ENCODE data around the gene DAB2.

The DAB2 gene

DNA sequence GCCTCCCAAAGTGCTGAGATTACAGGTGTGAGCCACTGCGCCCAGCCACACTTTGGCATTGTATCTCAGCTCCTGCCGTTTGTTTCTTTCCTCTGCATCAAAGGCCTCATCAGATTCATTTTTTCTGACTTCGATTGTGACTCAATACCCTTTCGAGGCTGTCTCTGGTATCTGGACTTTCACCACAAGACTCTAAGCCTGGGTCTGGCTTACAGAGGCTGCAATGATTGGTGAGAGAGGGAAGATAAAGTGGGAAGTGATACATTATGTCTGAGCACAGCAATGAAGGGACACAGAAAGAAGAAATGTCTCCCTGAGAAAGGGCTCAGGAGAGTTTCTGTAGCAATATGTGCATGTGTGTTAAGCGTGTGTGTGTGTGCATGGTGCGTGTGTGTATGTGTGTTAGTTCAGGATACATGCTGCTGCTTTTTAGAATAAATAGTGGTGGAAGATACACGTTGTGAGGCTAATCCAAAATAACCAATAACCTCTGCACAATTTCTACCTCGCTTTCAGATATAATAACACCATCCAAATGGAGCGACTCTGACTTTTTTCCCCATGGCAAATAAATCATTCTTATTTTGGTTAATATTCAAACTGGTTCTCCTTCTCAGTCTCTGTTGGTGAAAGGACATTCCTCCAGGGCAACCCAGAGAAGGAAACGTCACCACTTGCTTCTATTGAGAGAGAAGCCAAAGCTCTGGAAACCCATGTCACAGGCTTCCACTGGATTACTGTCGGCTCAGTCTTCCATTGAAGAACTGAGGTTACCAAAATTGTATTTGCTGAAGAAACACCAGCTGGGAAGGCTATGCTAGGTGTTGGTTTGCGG is 8.1 kb upstream of the DAB2 start:
- no peak for DNase-seq (ENCODE audit: low read depth)
- TF ChIP-seq, protein P1, sequence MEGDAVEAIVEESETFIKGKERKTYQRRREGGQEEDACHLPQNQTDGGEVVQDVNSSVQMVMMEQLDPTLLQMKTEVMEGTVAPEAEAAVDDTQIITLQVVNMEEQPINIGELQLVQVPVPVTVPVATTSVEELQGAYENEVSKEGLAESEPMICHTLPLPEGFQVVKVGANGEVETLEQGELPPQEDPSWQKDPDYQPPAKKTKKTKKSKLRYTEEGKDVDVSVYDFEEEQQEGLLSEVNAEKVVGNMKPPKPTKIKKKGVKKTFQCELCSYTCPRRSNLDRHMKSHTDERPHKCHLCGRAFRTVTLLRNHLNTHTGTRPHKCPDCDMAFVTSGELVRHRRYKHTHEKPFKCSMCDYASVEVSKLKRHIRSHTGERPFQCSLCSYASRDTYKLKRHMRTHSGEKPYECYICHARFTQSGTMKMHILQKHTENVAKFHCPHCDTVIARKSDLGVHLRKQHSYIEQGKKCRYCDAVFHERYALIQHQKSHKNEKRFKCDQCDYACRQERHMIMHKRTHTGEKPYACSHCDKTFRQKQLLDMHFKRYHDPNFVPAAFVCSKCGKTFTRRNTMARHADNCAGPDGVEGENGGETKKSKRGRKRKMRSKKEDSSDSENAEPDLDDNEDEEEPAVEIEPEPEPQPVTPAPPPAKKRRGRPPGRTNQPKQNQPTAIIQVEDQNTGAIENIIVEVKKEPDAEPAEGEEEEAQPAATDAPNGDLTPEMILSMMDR (IDR thresholded peaks at IDR 0.05; ENCODE audit: low read depth, low read length), result no peak
- TF ChIP-seq POLR2A (IDR thresholded peaks at IDR 0.05; ENCODE audit: extremely low read depth, insufficient read length) (no peak), MAX (IDR thresholded peaks at IDR 0.05; ENCODE audit: low read depth, low read length) (no peak), MYC (IDR thresholded peaks at IDR 0.05; ENCODE audit: low read depth, low read length) (no peak)
- H3K4me3 ChIP-seq (ENCODE audit: low read depth, low read length), result no peak overlapping the region

GRCh38 chr5:39430461-39430860 is 5.7 kb upstream of the DAB2 start:
- DNase-seq (ENCODE audit: low read depth), result no peak
- no peak for TF ChIP-seq POLR2A (IDR thresholded peaks at IDR 0.05; ENCODE audit: extremely low read depth, insufficient read length)
- H3K4me3 ChIP-seq (ENCODE audit: low read depth, low read length), result no peak overlapping the region

GRCh38 chr5:39428640-39429039 is 3.9 kb upstream of the DAB2 start:
- no peak overlapping the region for H3K4me3 ChIP-seq (ENCODE audit: low read depth, low read length)
- DNase-seq (ENCODE audit: low read depth), result no peak
- TF ChIP-seq MYC (IDR thresholded peaks at IDR 0.05; ENCODE audit: low read depth, low read length) (no peak), MAX (IDR thresholded peaks at IDR 0.05; ENCODE audit: low read depth, low read length) (no peak), POLR2A (IDR thresholded peaks at IDR 0.05; ENCODE audit: extremely low read depth, insufficient read length) (no peak)
- TF ChIP-seq, protein P1 (IDR thresholded peaks at IDR 0.05; ENCODE audit: low read depth, low read length), result no peak

GRCh38 chr5:39427633-39428032 is 2.9 kb upstream of the DAB2 start:
- TF ChIP-seq, protein P1 (IDR thresholded peaks at IDR 0.05; ENCODE audit: low read depth, low read length), result no peak
- TF ChIP-seq POLR2A (IDR thresholded peaks at IDR 0.05; ENCODE audit: extremely low read depth, insufficient read length), result no peak
- TF ChIP-seq MYC (IDR thresholded peaks at IDR 0.05; ENCODE audit: low read depth, low read length), result no peak
- no peak for TF ChIP-seq MAX (IDR thresholded peaks at IDR 0.05; ENCODE audit: low read depth, low read length)
- no peak overlapping the region for H3K4me3 ChIP-seq (ENCODE audit: low read depth, low read length)
- no peak for DNase-seq (ENCODE audit: low read depth)

- DNase-seq (ENCODE audit: low read depth), result no peak
- H3K4me3 ChIP-seq (ENCODE audit: low read depth, low read length), result no peak overlapping the region
- TF ChIP-seq MYC (IDR thresholded peaks at IDR 0.05; ENCODE audit: low read depth, low read length) (no peak), POLR2A (IDR thresholded peaks at IDR 0.05; ENCODE audit: extremely low read depth, insufficient read length) (no peak), MAX (IDR thresholded peaks at IDR 0.05; ENCODE audit: low read depth, low read length) (no peak)
- TF ChIP-seq, protein P1 (IDR thresholded peaks at IDR 0.05; ENCODE audit: low read depth, low read length), result no peak
Measured at GRCh38 chr5:39427229-39427628, 2.4 kb upstream of the DAB2 start.

DNA sequence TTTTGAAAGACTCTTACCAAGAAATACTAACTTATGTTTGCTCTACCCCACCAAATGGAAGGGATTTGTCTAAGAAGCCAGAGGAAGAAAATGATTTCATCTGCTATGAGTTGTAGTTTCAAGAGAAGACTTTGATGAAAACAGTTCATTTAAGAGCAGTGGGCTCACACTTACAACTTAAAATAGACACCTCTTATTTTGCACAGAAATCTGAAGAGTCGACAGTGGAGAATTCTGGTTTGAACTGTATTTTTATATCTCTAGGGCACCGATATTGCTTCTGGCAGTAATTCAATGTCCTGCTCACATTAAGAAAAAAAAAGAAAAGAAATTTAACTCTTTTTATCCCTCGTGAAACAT is 1.9 kb upstream of the DAB2 start:
- H3K4me3 ChIP-seq (ENCODE audit: low read depth, low read length), result no peak overlapping the region
- TF ChIP-seq MYC (IDR thresholded peaks at IDR 0.05; ENCODE audit: low read depth, low read length), result no peak
- no peak for TF ChIP-seq POLR2A (IDR thresholded peaks at IDR 0.05; ENCODE audit: extremely low read depth, insufficient read length)
- no peak for TF ChIP-seq MAX (IDR thresholded peaks at IDR 0.05; ENCODE audit: low read depth, low read length)
- TF ChIP-seq, protein P1 (IDR thresholded peaks at IDR 0.05; ENCODE audit: low read depth, low read length), result no peak
- DNase-seq (ENCODE audit: low read depth), result no peak

Data from NB4 (cell line).